WTC11 (cell line): ENCODE data around the gene KIAA1671.

ENCODE experiments used
- CTCF ChIP-seq: fragments of 200-600 bp; IDR thresholded peaks from 2 replicates; pipeline ENCODE4 v1.8.0; 2022; ENCODE audit warnings: antibody characterized with exemption
- HMGXB4 ChIP-seq: sonication (generic); formaldehyde crosslinking; IDR thresholded peaks from 2 replicates; pipeline ENCODE4 v1.8.1; 2023; ENCODE audit warnings: mild to moderate bottlenecking, moderate library complexity, missing genetic modification reagents
- ZBTB43 ChIP-seq: sonication (generic); formaldehyde crosslinking; IDR thresholded peaks from 2 replicates; pipeline ENCODE4 v1.8.1; 2023; ENCODE audit warnings: mild to moderate bottlenecking, missing genetic modification reagents

GRCh38 chr22:25193130-25193529, 240.6 kb downstream of the KIAA1671 start:
- TF ChIP-seq ZBTB43 (CRISPR knock-in tag) (no peak), CTCF (no peak), HMGXB4 (CRISPR knock-in tag) (no peak)
